K562 (cell line): ENCODE measurements around the gene GUCA1A.

Experiments
- CTCF ChIP-seq, 3 experiments: IDR thresholded peaks in 2 of 3; conservative IDR thresholded peaks in 1 of 3; 2 replicates each; pipeline ENCODE4 v1.5.1; 2011 to 2012; ENCODE audit warnings: low read length in 3 of 3, mild to moderate bottlenecking in 3 of 3, control low read depth in 2 of 3, improper control_type of control experiment in 1 of 3, inconsistent platforms in 1 of 3, low read depth in 1 of 3, mixed read lengths in 1 of 3, moderate library complexity in 1 of 3; ENCODE audit not compliant: insufficient read depth in 2 of 3
- DPF2 ChIP-seq: fragments of 450-650 bp; IDR thresholded peaks from 2 replicates; pipeline ENCODE4 v1.6.1; 2016
- EP300 ChIP-seq: IDR thresholded peaks from 2 replicates; pipeline ENCODE4 v1.6.1; 2012; ENCODE audit warnings: low read length, improper control_type of control experiment
- MEF2D ChIP-seq: conservative IDR thresholded peaks from 2 replicates; pipeline ENCODE4 v1.6.1; 2016; ENCODE audit warnings: low read depth, missing genetic modification characterization, missing compliant biosample characterization
- MLX ChIP-seq, 2 experiments: fragments of 450-650 bp in 1 of 2; sonication (generic) in 1 of 2; formaldehyde crosslinking; conservative IDR thresholded peaks; 2 replicates each; pipeline versions ENCODE4 v1.4.0 to v1.8.1; 2020 to 2022; ENCODE audit warnings: mild to moderate bottlenecking in 1 of 2, missing genetic modification reagents in 1 of 2
- PHF8 ChIP-seq: fragments of 200-600 bp; sonication (generic); IDR thresholded peaks from 2 replicates; pipeline ENCODE4 v1.6.1; 2012; ENCODE audit warnings: mixed run types, mild to moderate bottlenecking, inconsistent platforms, low read length, moderate library complexity, borderline replicate concordance
- POLR2H ChIP-seq: IDR thresholded peaks from 2 replicates; pipeline ENCODE4 v1.6.1; 2016; ENCODE audit warnings: missing genetic modification characterization, low read depth, mild to moderate bottlenecking, control low read depth, missing compliant biosample characterization, moderate library complexity

- TF ChIP-seq DPF2 (no peak), MEF2D (tag) (no peak), POLR2H (tag) (no peak), PHF8 (no peak), EP300 (no peak), MLX (CRISPR knock-in tag; conservative IDR thresholded peaks at IDR 0.05) (no peak), CTCF (IDR thresholded peaks at IDR 0.05 in 2 of 3, conservative IDR thresholded peaks at IDR 0.05 in 1 of 3; ENCODE audit: insufficient read depth in 2 of 3, low read depth in 1 of 3, low read length in 3 of 3) (no peak)
Measured at GRCh38 chr6:42210551-42210950, 37.4 kb downstream of the GUCA1A start.
